PFSK-1 (cell line): ENCODE data around the gene CFAP20DC.

Experiments used
- FOXP2 ChIP-seq: optimal IDR thresholded peaks from 2 replicates; pipeline ENCODE3; 2011; ENCODE audit warnings: borderline replicate concordance, control low read depth, inconsistent platforms; ENCODE audit not compliant: insufficient read depth; ENCODE audit errors: extremely low read length, extremely low read depth
- POLR2AphosphoS5 ChIP-seq: IDR thresholded peaks from 2 replicates; pipeline ENCODE4 v1.6.1; 2012; ENCODE audit warnings: low read depth, mild to moderate bottlenecking, control low read depth, low read length, moderate library complexity
- SIN3A ChIP-seq: IDR thresholded peaks from 2 replicates; pipeline ENCODE4 v1.6.1; 2012; ENCODE audit warnings: mild to moderate bottlenecking, low read length, moderate library complexity, borderline replicate concordance; ENCODE audit not compliant: insufficient read depth
- TAF1 ChIP-seq: IDR thresholded peaks from 2 replicates; pipeline ENCODE4 v1.6.1; 2012; ENCODE audit warnings: low read length, control low read depth, borderline replicate concordance; ENCODE audit not compliant: insufficient read depth
- TF ChIP-seq, protein P1 (sequence below), 2 experiments: IDR thresholded peaks; 2 replicates each; pipeline versions ENCODE4 v1.6.1 to v1.8.0; 2011 to 2012; ENCODE audit warnings: low read depth in 2 of 2, low read length in 2 of 2, control low read depth in 1 of 2, inconsistent platforms in 1 of 2, mild to moderate bottlenecking in 1 of 2, moderate library complexity in 1 of 2; ENCODE audit not compliant: insufficient read depth in 1 of 2

CFAP20DC gene

GRCh38 chr3:58693940-58694850, 355.6 kb downstream of the CFAP20DC start:
- TF ChIP-seq, protein P1, sequence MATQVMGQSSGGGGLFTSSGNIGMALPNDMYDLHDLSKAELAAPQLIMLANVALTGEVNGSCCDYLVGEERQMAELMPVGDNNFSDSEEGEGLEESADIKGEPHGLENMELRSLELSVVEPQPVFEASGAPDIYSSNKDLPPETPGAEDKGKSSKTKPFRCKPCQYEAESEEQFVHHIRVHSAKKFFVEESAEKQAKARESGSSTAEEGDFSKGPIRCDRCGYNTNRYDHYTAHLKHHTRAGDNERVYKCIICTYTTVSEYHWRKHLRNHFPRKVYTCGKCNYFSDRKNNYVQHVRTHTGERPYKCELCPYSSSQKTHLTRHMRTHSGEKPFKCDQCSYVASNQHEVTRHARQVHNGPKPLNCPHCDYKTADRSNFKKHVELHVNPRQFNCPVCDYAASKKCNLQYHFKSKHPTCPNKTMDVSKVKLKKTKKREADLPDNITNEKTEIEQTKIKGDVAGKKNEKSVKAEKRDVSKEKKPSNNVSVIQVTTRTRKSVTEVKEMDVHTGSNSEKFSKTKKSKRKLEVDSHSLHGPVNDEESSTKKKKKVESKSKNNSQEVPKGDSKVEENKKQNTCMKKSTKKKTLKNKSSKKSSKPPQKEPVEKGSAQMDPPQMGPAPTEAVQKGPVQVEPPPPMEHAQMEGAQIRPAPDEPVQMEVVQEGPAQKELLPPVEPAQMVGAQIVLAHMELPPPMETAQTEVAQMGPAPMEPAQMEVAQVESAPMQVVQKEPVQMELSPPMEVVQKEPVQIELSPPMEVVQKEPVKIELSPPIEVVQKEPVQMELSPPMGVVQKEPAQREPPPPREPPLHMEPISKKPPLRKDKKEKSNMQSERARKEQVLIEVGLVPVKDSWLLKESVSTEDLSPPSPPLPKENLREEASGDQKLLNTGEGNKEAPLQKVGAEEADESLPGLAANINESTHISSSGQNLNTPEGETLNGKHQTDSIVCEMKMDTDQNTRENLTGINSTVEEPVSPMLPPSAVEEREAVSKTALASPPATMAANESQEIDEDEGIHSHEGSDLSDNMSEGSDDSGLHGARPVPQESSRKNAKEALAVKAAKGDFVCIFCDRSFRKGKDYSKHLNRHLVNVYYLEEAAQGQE (IDR thresholded peaks at IDR 0.05; ENCODE audit: insufficient read depth in 1 of 2, low read depth in 2 of 2, low read length in 2 of 2): no peak
- no peak for TF ChIP-seq FOXP2
- no peak for TF ChIP-seq SIN3A

GRCh38 chr3:58692484-58692883, 357.3 kb downstream of the CFAP20DC start:
- TF ChIP-seq FOXP2 (no peak), TAF1 (no peak), POLR2AphosphoS5 (no peak), SIN3A (no peak)
- TF ChIP-seq, protein P1 (IDR thresholded peaks at IDR 0.05; ENCODE audit: insufficient read depth in 1 of 2, low read depth in 2 of 2, low read length in 2 of 2): no peak
